Measurements from ENCODE around the gene MFNG. TPM values are rescaled to one million over a fixed set of nuclear protein-coding genes. Genes with fewer than 3 reads are reported as not detected.
A peak's percentile ranks its signal among the peaks of the same experiment; 100 is the strongest.

MFNG gene
- total RNA-seq, 2 experiments from 2014 or later: 85.1 to 89.9 TPM

- no peak for TF ChIP-seq CTCF (IDR thresholded peaks at IDR 0.05)
- Mint-ChIP-seq H3K27ac (no peak within 1 kb of the TSS), H3K4me1 (ENCODE audit: low read depth) (peaks cover 6% of the 10 kb centered on the region), H3K4me3 (peak within 1 kb of the TSS; percentile 81), H3K9me3 (no peaks in the 10 kb centered on the region), H3K27me3 (peaks cover 48% of the 10 kb centered on the region), H3K36me3 (ENCODE audit: low read depth) (no peaks in the 10 kb centered on the region)
- ATAC-seq (ENCODE audit: poor library complexity): peak; percentile 82
- Histone ChIP-seq H3K4me1 (ENCODE audit: insufficient read depth, low read length) (peaks cover 13% of the 10 kb centered on the region), H3K27me3 (ENCODE audit: control insufficient read depth in 1 of 2, insufficient read depth in 2 of 2, low read length in 2 of 2) (peaks cover 40 to 49% of the 10 kb centered on the region in 2 experiments), H3K4me3 (ENCODE audit: low read length) (peak within 1 kb of the TSS; percentile 30), H3K9me3 (ENCODE audit: control insufficient read depth in 1 of 2, insufficient read depth in 1 of 2, low read length in 2 of 2) (no peaks in the 10 kb centered on the region), H3K36me3 (ENCODE audit: insufficient read depth, low read length) (no peaks in the 10 kb centered on the region), H3K27ac (ENCODE audit: low read depth in 1 of 2, low read length in 2 of 2) (no peak within 1 kb of the TSS)
- ChIA-PET CTCF (no interaction called here), POLR2A (no interaction called here)
- DNase-seq: peak in 5 of 14 experiments; percentile 6 to 51 (median 21)
- intact Hi-C loops (cut with DNase I, micrococcal nuclease): no loop called here
Measured at GRCh38 chr22:37519268-37520195, 33.3 kb upstream of the MFNG start, which contains the start of gene CARD10. TSS of gene CARD10 (minus strand) at chr22:37519415. CDS start at chr22:37519200, 215 bp downstream.

- intact Hi-C loops (cut with DNase I, micrococcal nuclease): no loop called here
- Histone ChIP-seq H3K9me3 (ENCODE audit: control insufficient read depth in 1 of 2, insufficient read depth in 1 of 2, low read length in 2 of 2) (no peaks in the 10 kb centered on the region), H3K4me1 (ENCODE audit: insufficient read depth, low read length) (peaks cover 13% of the 10 kb centered on the region), H3K27me3 (ENCODE audit: control insufficient read depth in 1 of 2, insufficient read depth in 2 of 2, low read length in 2 of 2) (peaks cover 36 to 46% of the 10 kb centered on the region in 2 experiments), H3K36me3 (ENCODE audit: insufficient read depth, low read length) (no peaks in the 10 kb centered on the region), H3K27ac (ENCODE audit: low read depth in 1 of 2, low read length in 2 of 2) (no peak overlapping the region), H3K4me3 (ENCODE audit: low read length) (no peak overlapping the region)
- no peak overlapping the region for H3K27ac Mint-ChIP-seq
- peak overlapping the region; percentile 81 for H3K4me3 Mint-ChIP-seq
- ChIA-PET POLR2A (no interaction called here), CTCF (no interaction called here)
- no peak for DNase-seq
- no peaks in the 10 kb centered on the region for H3K9me3 Mint-ChIP-seq
- peaks cover 44% of the 10 kb centered on the region for H3K27me3 Mint-ChIP-seq
- TF ChIP-seq CTCF (IDR thresholded peaks at IDR 0.05): no peak
- peaks cover 6% of the 10 kb centered on the region for H3K4me1 Mint-ChIP-seq (ENCODE audit: low read depth)
- no peaks in the 10 kb centered on the region for H3K36me3 Mint-ChIP-seq (ENCODE audit: low read depth)
- ATAC-seq (ENCODE audit: poor library complexity): peak; percentile 18
Measured at GRCh38 chr22:37518509-37519267, 32.5 kb upstream of the MFNG start.

- DNase-seq (no peak), ATAC-seq (ENCODE audit: poor library complexity) (no peak)
- TF ChIP-seq CTCF (IDR thresholded peaks at IDR 0.05): no peak
- Histone ChIP-seq H3K27me3 (ENCODE audit: control insufficient read depth in 1 of 2, insufficient read depth in 2 of 2, low read length in 2 of 2) (peaks cover 33 to 40% of the 10 kb centered on the region in 2 experiments), H3K4me1 (ENCODE audit: insufficient read depth, low read length) (peaks cover 13% of the 10 kb centered on the region), H3K9me3 (ENCODE audit: control insufficient read depth in 1 of 2, insufficient read depth in 1 of 2, low read length in 2 of 2) (no peaks in the 10 kb centered on the region), H3K36me3 (ENCODE audit: insufficient read depth, low read length) (no peaks in the 10 kb centered on the region), H3K27ac (ENCODE audit: low read depth in 1 of 2, low read length in 2 of 2) (no peak overlapping the region), H3K4me3 (ENCODE audit: low read length) (no peak overlapping the region)
- H3K9me3 Mint-ChIP-seq: no peaks in the 10 kb centered on the region
- H3K4me3 Mint-ChIP-seq: peak overlapping the region; percentile 81
- ChIA-PET CTCF (no interaction called here), POLR2A (no interaction called here)
- H3K27me3 Mint-ChIP-seq: peaks cover 37% of the 10 kb centered on the region
- H3K27ac Mint-ChIP-seq: no peak overlapping the region
- no peaks in the 10 kb centered on the region for H3K36me3 Mint-ChIP-seq (ENCODE audit: low read depth)
- intact Hi-C loops (cut with DNase I, micrococcal nuclease): no loop called here
- peaks cover 6% of the 10 kb centered on the region for H3K4me1 Mint-ChIP-seq (ENCODE audit: low read depth)
Measured at GRCh38 chr22:37517826-37518450, 31.8 kb upstream of the MFNG start.
